GM19324 (cell line): ENCODE measurements around the gene MINDY4.

ENCODE experiments used
- ATAC-seq: cut with Tn5 transposase; IDR thresholded peaks from one replicate; pipeline ENCODE4 v1.9.1; 2021; ENCODE audit warnings: mild to moderate bottlenecking, moderate library complexity; ENCODE audit not compliant: unreplicated experiment, low FRiP score

MINDY4 gene

GRCh38 chr7:30771174-30771879 lies at the start of gene MINDY4:
TSS of gene MINDY4 (plus strand) at chr7:30771417. CDS start at chr7:30771494, 77 bp downstream.
- ATAC-seq, result peak; percentile 77

GRCh38 chr7:30722187-30722586 lies 49.0 kb upstream of the MINDY4 start:
- no peak for ATAC-seq

- no peak for ATAC-seq
These were observed 48.5 kb upstream of the MINDY4 start for GRCh38 chr7:30722671-30723070.

GRCh38 chr7:30723776-30724175 lies 47.4 kb upstream of the MINDY4 start:
- ATAC-seq, result no peak

DNA sequence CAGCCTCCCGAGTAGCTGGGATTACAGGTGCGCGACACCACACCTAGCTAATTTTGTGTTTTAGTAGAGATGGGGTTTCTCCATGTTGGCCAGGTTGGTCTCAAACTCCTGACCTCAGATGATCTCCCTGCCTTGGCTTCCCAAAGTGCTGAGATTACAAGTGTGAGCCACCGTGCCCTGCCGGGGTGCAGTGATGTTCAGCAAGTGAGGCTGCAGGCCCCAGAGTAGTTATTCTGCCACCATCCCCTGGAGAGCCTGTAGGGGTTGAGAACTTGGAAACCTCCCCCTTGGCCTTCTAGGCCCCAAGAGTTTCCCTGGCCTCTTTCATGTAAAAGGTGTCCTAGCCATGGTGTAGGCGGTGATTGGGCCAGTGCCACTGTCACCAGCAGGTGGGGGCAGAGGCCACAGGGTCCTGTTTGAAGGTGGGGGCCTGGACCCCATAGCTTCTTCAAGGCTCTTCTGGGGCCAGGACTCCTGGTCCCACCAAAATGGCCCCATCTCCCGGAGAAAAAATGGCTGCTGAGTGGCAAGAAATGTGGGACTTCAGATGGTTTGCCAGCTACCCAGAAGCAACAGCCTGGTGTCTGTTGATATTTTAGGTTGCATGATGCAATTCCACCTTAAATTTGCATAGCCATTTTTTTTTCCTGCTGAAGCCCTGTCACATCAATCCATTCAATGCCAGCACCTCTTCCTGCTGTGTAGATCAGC lies 44.8 kb upstream of the MINDY4 start:
- no peak for ATAC-seq

GRCh38 chr7:30727061-30727945 lies 43.9 kb upstream of the MINDY4 start:
- no peak for ATAC-seq

GRCh38 chr7:30728591-30729100 lies 42.6 kb upstream of the MINDY4 start:
- no peak for ATAC-seq

DNA sequence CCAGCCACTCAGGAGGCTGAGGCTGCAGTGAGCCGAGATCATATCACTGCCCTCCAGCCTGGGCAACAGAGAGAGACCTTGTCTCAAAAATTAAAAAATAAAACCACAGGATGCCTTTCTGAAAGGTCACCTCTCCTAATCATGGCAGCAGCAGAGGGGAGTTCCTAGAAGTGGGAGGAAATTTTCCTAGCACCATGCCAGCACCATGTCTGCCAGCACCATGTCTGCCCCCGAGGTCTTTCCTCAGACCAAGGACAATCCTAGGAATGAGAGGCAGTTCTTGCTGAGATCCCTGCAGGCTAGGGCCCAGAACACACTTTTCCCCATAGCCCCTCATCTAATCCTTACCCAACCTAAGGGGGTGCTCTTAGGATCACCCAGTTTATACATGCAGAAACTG lies 41.6 kb upstream of the MINDY4 start:
- ATAC-seq, result no peak

GRCh38 chr7:30730097-30730496 lies 41.1 kb upstream of the MINDY4 start:
- ATAC-seq, result no peak

- ATAC-seq, result no peak
These were observed 40.2 kb upstream of the MINDY4 start for GRCh38 chr7:30730996-30731395.

- no peak for ATAC-seq
These were observed 39.6 kb upstream of the MINDY4 start for GRCh38 chr7:30731581-30731980.

GRCh38 chr7:30732606-30733005 lies 38.6 kb upstream of the MINDY4 start:
- ATAC-seq, result no peak

DNA sequence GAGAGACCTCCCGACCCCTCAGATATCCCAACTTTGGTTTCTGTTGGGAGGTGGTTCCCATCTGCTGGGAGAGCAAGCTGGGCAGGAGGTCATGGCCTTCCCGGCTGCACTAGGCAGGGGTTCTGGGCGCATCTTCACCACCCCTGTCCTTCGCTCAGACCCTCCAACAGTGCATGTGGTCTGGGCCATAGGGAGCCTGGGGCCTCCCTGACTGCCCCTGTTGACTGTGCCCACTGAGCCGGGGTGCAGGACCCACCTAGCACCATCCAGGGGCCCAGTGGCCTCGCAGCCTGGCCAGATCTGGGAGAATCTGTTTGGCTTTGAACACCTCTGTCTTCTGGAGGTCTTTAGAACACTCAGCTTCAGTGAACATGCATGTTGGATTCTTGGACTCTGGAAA lies 38.0 kb upstream of the MINDY4 start:
- ATAC-seq, result no peak

DNA sequence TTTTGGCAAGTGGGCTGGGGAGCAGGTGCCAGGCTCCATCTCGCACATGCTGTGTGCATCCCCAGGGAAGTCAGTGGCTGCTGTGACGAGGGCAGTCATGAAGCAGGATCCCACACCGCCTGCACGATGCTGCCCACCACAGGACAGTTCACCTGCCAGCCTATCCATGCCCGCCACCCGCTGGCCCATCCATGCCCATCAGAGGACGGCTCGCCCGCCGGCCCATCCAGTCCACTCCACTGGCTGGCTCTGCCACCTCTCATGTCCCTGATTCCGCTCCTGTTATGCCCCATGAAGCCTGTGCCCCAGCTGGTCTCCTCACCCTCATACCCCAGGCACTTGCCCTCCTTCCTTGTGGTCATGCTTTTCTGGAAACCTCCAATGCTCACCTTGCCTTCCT lies 37.5 kb upstream of the MINDY4 start:
- no peak for ATAC-seq

DNA sequence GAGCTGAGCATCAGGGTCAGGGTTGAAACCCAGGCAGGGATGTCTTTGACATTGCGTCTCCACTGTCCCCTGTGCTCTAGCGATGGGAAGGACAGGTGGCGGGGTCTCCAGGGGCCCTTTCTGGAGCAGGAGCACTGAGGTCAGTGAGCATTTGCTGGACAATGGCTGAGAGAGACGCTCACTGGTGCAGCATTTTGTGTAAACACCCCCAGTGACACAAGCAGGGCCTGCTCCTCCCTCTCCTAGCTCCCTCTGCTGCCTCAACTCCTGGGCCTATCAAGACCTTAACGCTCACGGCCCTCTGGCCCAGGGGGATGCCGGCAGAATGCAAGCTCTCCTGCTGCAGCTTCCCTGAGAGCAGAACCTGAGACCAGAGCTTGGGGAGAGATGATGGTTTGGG lies 36.7 kb upstream of the MINDY4 start:
- no peak for ATAC-seq

- ATAC-seq, result no peak
These were observed 35.6 kb upstream of the MINDY4 start for GRCh38 chr7:30735631-30736030.

GRCh38 chr7:30736291-30736690 lies 34.9 kb upstream of the MINDY4 start:
- ATAC-seq, result no peak

DNA sequence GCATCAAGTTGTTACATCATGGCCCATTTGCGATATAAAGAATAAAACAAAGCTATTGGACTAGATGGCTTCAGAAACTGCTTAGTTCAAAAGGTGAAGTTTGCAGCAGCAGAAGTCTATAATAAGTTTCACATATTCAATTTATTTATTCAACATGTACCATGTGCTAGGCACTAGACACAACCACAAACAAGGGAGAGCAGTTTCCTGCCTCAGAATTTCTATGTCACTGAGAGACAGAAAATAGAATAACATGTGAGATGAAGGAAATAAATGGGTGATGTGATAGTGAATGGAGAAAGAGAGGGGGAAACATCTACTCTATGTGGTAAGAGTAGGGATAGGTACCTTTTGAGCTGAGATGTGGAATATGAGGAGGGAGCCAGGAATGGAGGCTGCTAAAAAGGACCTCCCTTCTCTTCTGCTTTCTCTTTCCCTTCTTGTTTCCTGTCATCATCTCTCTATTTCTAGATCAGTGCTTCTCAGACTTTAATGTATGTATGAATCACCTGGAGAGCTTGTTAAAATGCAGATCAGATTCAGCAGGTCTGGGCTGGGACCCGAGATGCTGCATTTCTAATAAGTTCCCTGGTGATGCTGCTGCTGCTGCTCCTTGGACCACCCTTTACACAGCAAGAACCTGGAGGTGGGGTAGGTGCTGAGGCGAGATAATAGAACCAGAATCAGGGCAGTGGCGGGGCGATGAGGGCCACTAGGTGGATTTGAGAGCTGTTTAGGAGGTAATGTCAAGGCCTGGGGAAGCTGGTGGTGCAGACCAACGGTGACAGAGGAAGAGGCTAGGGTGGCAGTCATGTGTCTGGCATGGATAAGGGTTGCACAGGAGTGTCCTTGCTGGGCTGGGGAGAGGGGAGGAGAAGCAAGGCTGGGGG lies 32.9 kb upstream of the MINDY4 start:
- ATAC-seq, result no peak

- ATAC-seq, result no peak
These were observed 31.5 kb upstream of the MINDY4 start for GRCh38 chr7:30739691-30740090.
